Left forelimb (tissue), 1 donor: ENCODE data around the gene USP47.

Source experiments
- DNase-seq: peaks from one replicate; pipeline ENCODE4 v3.0.0-alpha.2; 2018; ENCODE audit warnings: low spot score

USP47 gene

GRCh38 chr11:11942668-11943067 lies 100.9 kb downstream of the USP47 start:
- no peak for DNase-seq

- no peak for DNase-seq
Observed at GRCh38 chr11:11944444-11944843, 102.7 kb downstream of the USP47 start.

DNA sequence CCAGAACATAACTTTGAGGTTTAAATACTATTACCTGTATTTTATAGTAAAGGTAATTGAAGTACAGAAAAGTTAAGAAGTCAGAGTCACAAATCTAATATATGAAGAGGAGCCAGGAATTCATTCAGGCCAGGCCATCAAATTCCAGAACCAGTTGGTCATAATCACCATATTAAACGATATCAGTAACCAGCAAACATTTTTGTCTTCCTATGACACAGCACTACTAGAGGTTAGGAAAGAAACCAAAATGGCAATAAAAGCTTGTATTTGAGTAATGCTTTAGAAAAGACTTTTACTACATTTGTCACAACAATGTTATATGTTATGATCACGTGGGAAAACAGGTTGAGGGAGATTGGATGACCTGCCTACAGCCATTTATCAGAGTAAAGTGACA lies 104.4 kb downstream of the USP47 start:
- DNase-seq: no peak

DNA sequence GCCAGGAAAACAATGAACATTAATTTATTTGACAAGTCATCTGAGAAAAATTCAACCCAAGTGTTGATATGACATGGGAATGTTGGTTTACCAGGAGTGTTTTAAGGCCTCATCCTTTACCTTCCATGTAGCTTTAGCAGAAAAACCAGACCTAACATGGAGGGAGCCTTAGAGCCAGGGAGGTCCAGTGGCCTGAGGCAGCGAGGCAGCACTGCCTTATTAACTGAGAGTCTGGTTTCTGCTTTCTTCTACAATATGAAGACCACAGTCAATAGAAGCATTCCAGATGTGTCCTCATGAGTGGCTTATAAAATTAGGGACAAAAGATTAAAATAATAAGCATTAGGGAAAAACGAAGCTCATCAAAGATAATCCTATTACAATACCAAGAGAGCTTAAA lies 105.1 kb downstream of the USP47 start:
- no peak for DNase-seq

GRCh38 chr11:11947825-11948224 lies 106.1 kb downstream of the USP47 start:
- no peak for DNase-seq

- no peak for DNase-seq
Observed at GRCh38 chr11:11948242-11948947, 106.6 kb downstream of the USP47 start.

DNA sequence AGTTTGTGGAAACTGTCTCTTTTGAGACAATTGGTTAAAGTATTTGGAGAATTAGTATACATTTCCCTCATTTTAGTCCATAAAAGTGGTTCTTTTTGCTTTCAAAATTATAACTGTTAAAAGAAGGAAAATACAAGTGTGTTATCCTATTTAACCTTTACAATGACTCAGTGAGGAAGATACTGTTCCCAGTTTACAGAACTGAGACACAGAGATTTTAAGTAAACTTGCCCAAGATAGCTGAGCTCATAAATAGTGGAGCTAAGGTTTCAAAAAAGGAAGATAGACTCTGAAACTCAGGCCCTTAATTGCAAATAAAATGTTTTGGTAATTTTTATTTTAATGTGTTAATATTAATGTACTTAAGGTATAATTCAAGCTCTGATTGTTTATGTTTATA lies 107.7 kb downstream of the USP47 start:
- no peak for DNase-seq

DNA sequence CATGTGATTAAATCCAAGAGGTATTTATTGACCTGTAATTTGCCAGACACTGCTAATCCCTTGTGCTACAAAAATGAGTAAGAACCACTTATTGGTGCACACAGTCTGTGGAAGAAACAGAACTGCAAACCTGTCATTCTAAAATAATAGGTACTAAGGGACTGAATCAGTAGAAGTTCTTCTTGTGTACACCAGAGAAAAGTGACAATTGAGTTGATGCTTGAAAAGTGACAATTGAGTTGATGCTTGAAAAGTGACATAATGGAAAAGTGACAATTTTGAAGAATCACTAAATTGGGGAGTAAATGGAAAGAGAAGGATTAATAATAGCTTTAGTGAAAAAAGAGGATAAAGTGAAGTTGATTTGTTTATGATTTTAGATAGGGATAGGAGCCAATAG lies 110.3 kb downstream of the USP47 start:
- no peak for DNase-seq

DNA sequence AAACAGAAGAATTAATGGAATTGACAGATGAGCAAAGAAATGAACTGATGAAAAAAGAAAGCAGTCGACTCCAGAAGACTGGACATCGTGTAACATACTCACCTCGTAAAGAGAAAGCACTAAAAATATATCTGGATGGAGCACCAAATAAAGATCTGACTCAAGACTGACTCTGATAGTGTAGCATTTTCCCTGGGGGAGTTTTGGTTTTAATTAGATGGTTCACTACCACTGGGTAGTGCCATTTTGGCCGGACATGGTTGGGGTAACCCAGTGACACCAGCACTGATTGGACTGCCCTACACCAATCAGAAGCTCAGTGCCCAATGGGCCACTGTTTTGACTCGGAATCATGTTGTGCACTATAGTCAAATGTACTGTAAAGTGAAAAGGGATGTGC lies 114.2 kb downstream of the USP47 start:
- DNase-seq: no peak

- DNase-seq: no peak
Observed at GRCh38 chr11:11958403-11959231, 116.8 kb downstream of the USP47 start.

- DNase-seq: no peak
Observed at GRCh38 chr11:11959601-11960000, 117.8 kb downstream of the USP47 start.

- DNase-seq: no peak
Observed at GRCh38 chr11:11960687-11961086, 118.9 kb downstream of the USP47 start.

GRCh38 chr11:11961399-11962028 lies 119.7 kb downstream of the USP47 start:
- DNase-seq: no peak

DNA sequence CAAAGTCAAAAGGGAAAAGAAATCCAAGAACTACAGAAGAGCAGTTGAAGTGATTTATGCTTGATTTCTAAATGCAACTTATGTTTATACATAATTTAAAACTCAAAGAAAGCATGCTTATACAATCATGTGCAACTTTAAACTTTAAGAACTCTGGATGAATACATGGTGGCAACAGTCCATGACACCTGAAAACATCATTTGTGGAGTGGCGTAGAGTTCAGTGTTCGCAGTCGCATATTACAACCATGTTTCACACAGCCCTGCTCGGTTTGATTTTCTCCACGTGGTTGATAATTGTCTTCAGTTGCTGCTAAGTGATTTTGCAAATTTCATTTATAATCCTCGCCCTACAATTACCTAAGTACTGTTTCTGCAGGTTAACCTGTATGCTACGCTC lies 121.3 kb downstream of the USP47 start:
- DNase-seq: no peak

GRCh38 chr11:11963842-11964773 lies 122.3 kb downstream of the USP47 start:
- no peak for DNase-seq

DNA sequence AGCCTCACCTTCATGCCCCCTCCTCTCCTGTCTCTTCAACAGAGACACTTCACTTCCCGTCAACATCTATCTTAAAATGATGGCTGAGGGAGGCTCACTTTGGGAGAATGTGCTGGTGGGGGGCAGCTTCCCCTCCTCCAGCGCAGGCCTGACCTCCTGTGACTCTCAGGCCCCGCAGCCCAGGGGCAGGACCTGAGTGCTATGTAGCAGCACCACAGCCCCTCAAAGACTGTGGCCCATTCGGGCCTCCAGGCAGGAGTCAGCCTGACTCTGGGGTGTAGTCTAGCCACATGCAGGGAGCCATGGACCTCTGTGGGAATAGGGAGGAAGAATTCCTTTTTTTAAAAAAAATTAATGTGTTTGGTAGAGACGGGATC lies 123.0 kb downstream of the USP47 start:
- DNase-seq: no peak

DNA sequence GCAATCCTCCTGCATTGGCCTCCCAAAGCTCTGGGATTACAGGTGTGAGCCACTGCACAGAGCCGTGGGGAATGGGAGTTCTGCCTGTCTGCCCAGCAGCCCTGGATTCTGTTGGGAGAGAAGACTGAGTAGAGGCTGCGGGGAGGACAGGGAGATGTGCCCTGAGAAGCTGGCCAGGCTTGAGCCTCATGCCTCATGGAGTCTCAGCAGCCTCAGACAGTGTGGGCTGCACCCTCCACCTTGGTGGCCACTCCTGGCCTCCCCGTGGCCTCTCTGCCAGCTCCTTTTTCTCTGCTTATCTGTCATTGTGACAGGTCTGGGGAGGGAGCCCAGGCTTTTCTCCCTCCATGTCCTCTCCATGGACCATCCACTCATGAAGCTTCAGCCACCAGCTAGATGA lies 123.4 kb downstream of the USP47 start:
- no peak for DNase-seq

DNA sequence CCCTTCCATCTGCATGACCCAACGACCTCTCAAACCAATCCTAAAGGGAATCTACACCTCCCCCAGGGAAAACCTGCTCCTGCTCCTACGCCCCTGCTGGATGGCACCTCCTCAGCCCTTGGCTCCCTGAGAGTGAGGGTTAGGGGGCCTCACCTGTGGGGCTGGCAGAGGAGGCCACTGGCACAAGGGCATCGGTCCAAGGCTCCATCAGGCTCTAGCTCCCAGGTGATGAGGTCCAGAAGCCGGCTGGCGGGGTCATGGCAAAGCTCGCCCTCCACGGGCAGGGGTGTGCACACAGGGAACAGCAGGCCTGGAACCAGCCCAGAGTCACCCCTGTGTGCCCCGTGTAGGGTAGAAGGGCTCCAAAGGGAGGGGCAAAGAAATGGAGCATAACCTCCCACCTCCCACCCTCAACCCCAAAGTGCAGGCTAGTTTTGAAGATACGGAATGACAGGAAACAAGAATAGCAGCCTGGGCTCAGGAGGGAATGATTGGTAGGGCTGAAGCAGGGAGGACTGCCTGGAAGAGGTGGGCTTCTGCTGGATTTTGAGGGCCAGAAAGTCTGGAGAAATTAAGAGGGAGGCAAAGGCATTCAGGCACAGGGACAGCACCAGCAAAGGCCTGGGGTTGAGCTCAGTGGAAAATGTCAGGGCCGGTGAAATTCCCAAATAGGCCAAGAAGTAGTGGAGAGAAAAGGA lies 124.0 kb downstream of the USP47 start:
- no peak for DNase-seq

DNA sequence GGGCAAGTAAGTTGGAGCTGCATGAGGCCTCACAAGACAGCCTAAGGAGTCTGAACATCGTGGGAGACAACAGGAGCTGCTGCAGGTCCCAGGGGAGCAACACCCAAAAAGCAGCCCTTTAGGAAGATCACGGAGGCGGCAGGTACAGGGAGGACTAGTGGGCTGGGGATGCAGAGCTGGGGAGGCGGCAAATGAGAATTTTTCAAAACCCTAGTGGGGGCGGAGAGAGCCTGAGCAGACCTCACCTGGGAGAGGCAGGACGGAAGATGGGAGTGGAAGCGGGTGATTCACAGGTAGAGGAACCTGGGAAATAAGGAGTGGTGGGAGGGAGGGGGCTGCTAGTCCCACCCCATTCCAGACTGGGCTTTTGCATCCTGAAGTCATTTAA lies 124.6 kb downstream of the USP47 start:
- DNase-seq: no peak

- no peak for DNase-seq
Observed at GRCh38 chr11:11966826-11967668, 125.3 kb downstream of the USP47 start.
